ENCODE results near the gene CLDN7.

The CLDN7 gene

GRCh38 chr17:7285679-7286078, 23.4 kb upstream of the CLDN7 start:
- no peak for DNase-seq

- no peak for DNase-seq
These were observed 22.6 kb upstream of the CLDN7 start for GRCh38 chr17:7284911-7285310.

- DNase-seq, result no peak
These were observed 21.4 kb upstream of the CLDN7 start for GRCh38 chr17:7283471-7284216.

- DNase-seq, result no peak
These were observed 20.6 kb upstream of the CLDN7 start for GRCh38 chr17:7282752-7283321.

- DNase-seq, result no peak
These were observed 19.9 kb upstream of the CLDN7 start for GRCh38 chr17:7281953-7282751.

- DNase-seq, result no peak
These were observed 19.0 kb upstream of the CLDN7 start, which contains the start of gene SLC2A4 for GRCh38 chr17:7281074-7281952. Gene SLC2A4, plus strand, starts transcription at chr17:7281718. Its CDS starts 217 bp downstream, at chr17:7281935.

- DNase-seq, result no peak
These were observed 18.3 kb upstream of the CLDN7 start for GRCh38 chr17:7280519-7281073.

GRCh38 chr17:7279448-7279847, 17.2 kb upstream of the CLDN7 start:
- no peak for DNase-seq

GRCh38 chr17:7266784-7267183, 4.5 kb upstream of the CLDN7 start:
- DNase-seq, result no peak

- no peak for DNase-seq
These were observed 1.5 kb upstream of the CLDN7 start for GRCh38 chr17:7263801-7264078.

GRCh38 chr17:7262935-7263800, 890 bp upstream of the CLDN7 start:
- DNase-seq, result no peak

GRCh38 chr17:7261379-7262191, 693 bp downstream of the CLDN7 start:
- DNase-seq, result no peak

- DNase-seq, result no peak
These were observed 1.5 kb downstream of the CLDN7 start for GRCh38 chr17:7260651-7261378.

GRCh38 chr17:7260151-7260550, 2.1 kb downstream of the CLDN7 start:
- no peak for DNase-seq

GRCh38 chr17:7259555-7259889, 2.8 kb downstream of the CLDN7 start:
- DNase-seq, result no peak

- DNase-seq, result no peak
These were observed 3.3 kb downstream of the CLDN7 start for GRCh38 chr17:7258731-7259554.

GRCh38 chr17:7256766-7257456, 5.4 kb downstream of the CLDN7 start:
- DNase-seq, result no peak

- no peak for DNase-seq
These were observed 7.8 kb downstream of the CLDN7 start for GRCh38 chr17:7254511-7254910.

GRCh38 chr17:7253082-7253481, 9.2 kb downstream of the CLDN7 start:
- no peak for DNase-seq
